GM23338 (cell line): ENCODE measurements around the gene CAMLG. TPM values are rescaled to one million over a fixed set of nuclear protein-coding genes. Genes with fewer than 3 reads are reported as not detected.

Experiments used
- ATAC-seq: fragments of 200-7000 bp; cut with Tn5 transposase; 3 replicates; pipeline ENCODE4 v1.9.1; 2020
- DNase-seq: peaks from one replicate; pipeline ENCODE4 v3.0.0-alpha.2; 2015; ENCODE audit warnings: low spot score
- H2AFZ ChIP-seq: fragments of 200-600 bp; sonication (generic); 2 replicates; pipeline ENCODE4 v1.8.0; 2016; ENCODE audit warnings: antibody characterized with exemption, mild to moderate bottlenecking, moderate library complexity
- H3F3A ChIP-seq: fragments of 200-600 bp; sonication (generic); replicated peaks from 2 replicates; pipeline ENCODE4 v1.8.0; 2017; ENCODE audit warnings: antibody characterized with exemption, mixed run types, low read depth
- H3K27ac ChIP-seq: fragments of 200-600 bp; sonication (generic); 2 replicates; pipeline ENCODE4 v1.6.1; 2016; ENCODE audit warnings: low read depth
- H3K27me3 ChIP-seq: fragments of 200-600 bp; sonication (generic); 2 replicates; pipeline ENCODE4 v1.8.0; 2016; ENCODE audit warnings: mild to moderate bottlenecking, mixed run types, moderate library complexity; ENCODE audit not compliant: insufficient read depth
- H3K36me3 ChIP-seq: fragments of 200-600 bp; sonication (generic); 2 replicates; pipeline ENCODE4 v1.8.0; 2016; ENCODE audit warnings: mild to moderate bottlenecking; ENCODE audit not compliant: insufficient read depth
- H3K4me1 ChIP-seq: fragments of 200-600 bp; sonication (generic); 2 replicates; pipeline ENCODE4 v1.8.0; 2016; ENCODE audit warnings: mild to moderate bottlenecking, moderate library complexity; ENCODE audit not compliant: insufficient read depth
- H3K4me2 ChIP-seq: fragments of 200-600 bp; sonication (generic); 2 replicates; pipeline ENCODE4 v1.7.1; 2017; ENCODE audit warnings: mixed run types
- H3K4me3 ChIP-seq: fragments of 200-600 bp; sonication (generic); 2 replicates; pipeline ENCODE4 v1.6.1; 2016; ENCODE audit warnings: mixed run types
- H3K79me2 ChIP-seq: fragments of 200-600 bp; sonication (generic); replicated peaks from 2 replicates; pipeline ENCODE4 v1.8.0; 2017; ENCODE audit warnings: mild to moderate bottlenecking; ENCODE audit not compliant: insufficient read depth
- H3K9me2 ChIP-seq: fragments of 200-600 bp; sonication (generic); 2 replicates; pipeline ENCODE4 v1.8.0; 2017; ENCODE audit not compliant: insufficient read depth
- H4K20me1 ChIP-seq: fragments of 200-600 bp; sonication (generic); replicated peaks from 2 replicates; pipeline ENCODE4 v1.8.0; 2017; ENCODE audit warnings: mild to moderate bottlenecking; ENCODE audit not compliant: insufficient read depth
- H3K27ac Mint-ChIP-seq: 2 replicates; pipeline ENCODE4 v1.8.0; 2020; ENCODE audit warnings: inconsistent platforms, mild to moderate bottlenecking, moderate library complexity, mixed read lengths
- H3K27me3 Mint-ChIP-seq: 3 replicates; pipeline ENCODE4 v1.8.0; 2022; ENCODE audit warnings: low read depth, mild to moderate bottlenecking, moderate library complexity, mixed read lengths, inconsistent platforms; ENCODE audit not compliant: insufficient read depth, poor library complexity
- H3K36me3 Mint-ChIP-seq: 3 replicates; pipeline ENCODE4 v1.8.0; 2021; ENCODE audit warnings: low read depth, mild to moderate bottlenecking, inconsistent platforms, moderate library complexity, mixed read lengths
- H3K4me1 Mint-ChIP-seq: 3 replicates; pipeline ENCODE4 v1.8.0; 2020; ENCODE audit warnings: mild to moderate bottlenecking, inconsistent platforms, mixed read lengths
- H3K4me3 Mint-ChIP-seq: 3 replicates; pipeline ENCODE4 v1.8.0; 2021; ENCODE audit warnings: moderate library complexity, mild to moderate bottlenecking, inconsistent platforms, mixed read lengths
- H3K9me3 Mint-ChIP-seq: 3 replicates; pipeline ENCODE4 v1.8.0; 2020; ENCODE audit warnings: moderate library complexity, mild to moderate bottlenecking, inconsistent platforms, mixed read lengths
- ETS1 ChIP-seq: IDR thresholded peaks from 2 replicates; pipeline ENCODE4 v1.6.1; 2016; ENCODE audit warnings: antibody characterized with exemption
- EZH2 ChIP-seq: fragments of 200-600 bp; sonication (generic); IDR thresholded peaks from one replicate; pipeline ENCODE4 v1.8.0; 2017; ENCODE audit warnings: antibody characterized with exemption, mild to moderate bottlenecking, low read depth; ENCODE audit not compliant: unreplicated experiment
- EZH2phosphoT487 ChIP-seq: fragments of 200-600 bp; sonication (generic); IDR thresholded peaks from one replicate; pipeline ENCODE4 v1.8.1; 2018; ENCODE audit warnings: antibody characterized with exemption; ENCODE audit not compliant: unreplicated experiment
- JUNB ChIP-seq: IDR thresholded peaks from one replicate; pipeline ENCODE4 v1.6.1; 2016; ENCODE audit warnings: antibody characterized with exemption; ENCODE audit not compliant: unreplicated experiment
- NANOG ChIP-seq: IDR thresholded peaks from 2 replicates; pipeline ENCODE4 v1.6.1; 2016; ENCODE audit warnings: antibody characterized with exemption, borderline replicate concordance
- POLR2AphosphoS5 ChIP-seq: IDR thresholded peaks from 2 replicates; pipeline ENCODE4 v1.6.1; 2016; ENCODE audit warnings: antibody characterized with exemption, low read depth
- REST ChIP-seq: IDR thresholded peaks from one replicate; pipeline ENCODE4 v1.6.1; 2018; ENCODE audit warnings: antibody characterized with exemption; ENCODE audit not compliant: unreplicated experiment
- ZNF462 ChIP-seq: fragments of 250-450 bp; sonication (Bioruptor Pico); IDR thresholded peaks from 2 replicates; pipeline ENCODE4 v1.5.0; 2020; ENCODE audit warnings: mild to moderate bottlenecking, moderate library complexity
- polyA plus RNA-seq: library from polyadenylated mRNA; unstranded; fragments of >200 nt; fragmentation: Nextera tagmentation; extraction: Ambion mirVana; gene quantifications from 2 replicates; pipeline ENCODE4 v1.2.1, GENCODE V29; 2016
- total RNA-seq: library from RNA; depleted of rRNA; stranded (reverse); fragments of >200 nt; shearing (Covaris generic); gene quantifications from 2 replicates; pipeline ENCODE4 v1.2.3, GENCODE V29; 2014

Gene CAMLG
- total and polyA plus RNA-seq, 2 experiments from 2014 or later = 34.4 to 75.0 TPM

GRCh38 chr5:134708301-134708700 lies 30.0 kb upstream of the CAMLG start:
- Mint-ChIP-seq H3K36me3 (peaks cover 54% of the 10 kb centered on the region), H3K27me3 (no peaks in the 10 kb centered on the region), H3K27ac (no peak overlapping the region), H3K4me3 (no peak overlapping the region), H3K9me3 (no peaks in the 10 kb centered on the region), H3K4me1 (no peaks in the 10 kb centered on the region)
- H4K20me1 ChIP-seq = peaks cover 4% of the 10 kb centered on the region; the same call in 1 of the 2 replicates
- H3K27me3 ChIP-seq = no peaks in the 10 kb centered on the region
- H3K4me1 ChIP-seq = no peaks in the 10 kb centered on the region
- peaks cover 43% of the 10 kb centered on the region for H3K36me3 ChIP-seq
- no peaks in the 10 kb centered on the region for H3K9me2 ChIP-seq
- no peaks in the 10 kb centered on the region for H3K79me2 ChIP-seq
- no peak overlapping the region for H3K4me2 ChIP-seq
- no peak for DNase-seq
- H3F3A ChIP-seq = no peaks in the 10 kb centered on the region
- no peak overlapping the region for H3K27ac ChIP-seq
- no peak for ATAC-seq
- TF ChIP-seq NANOG = no peak
- TF ChIP-seq ZNF462 (CRISPR knock-in tag) = no peak
- no peak for TF ChIP-seq EZH2
- no peak for TF ChIP-seq ETS1
- TF ChIP-seq REST = no peak
- TF ChIP-seq JUNB = no peak
- TF ChIP-seq EZH2phosphoT487 = no peak
- no peak for TF ChIP-seq POLR2AphosphoS5
- no peak overlapping the region for H2AFZ ChIP-seq
- no peak overlapping the region for H3K4me3 ChIP-seq
